C4-2B (cell line): Measurements from ENCODE around the gene ECHDC1.

ENCODE experiments used
- ZFX ChIP-seq: fragments of 450-650 bp; IDR thresholded peaks from 2 replicates; pipeline ENCODE4 v1.6.1; 2017
- TF ChIP-seq, protein P1 (sequence below): fragments of 450-650 bp; conservative IDR thresholded peaks from 2 replicates; pipeline ENCODE4 v1.5.1; 2017; ENCODE audit warnings: mild to moderate bottlenecking

DNA sequence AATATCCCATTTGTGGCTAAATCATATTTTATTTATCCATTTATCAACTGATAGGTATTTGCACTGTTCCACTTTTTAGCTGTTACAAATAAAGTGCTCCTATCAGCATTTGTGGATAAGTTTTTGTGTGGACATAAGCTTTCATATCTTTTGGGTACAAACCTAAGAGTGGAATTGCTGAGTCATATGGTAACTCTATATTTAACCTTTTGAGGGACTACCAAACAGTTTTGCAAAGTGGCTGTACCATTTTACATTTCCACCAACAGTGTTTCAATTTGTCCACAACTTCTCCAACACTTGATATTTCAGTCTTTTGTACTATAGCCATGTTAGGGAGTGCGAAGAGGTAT lies 23.6 kb upstream of the ECHDC1 start:
- TF ChIP-seq, protein P1, sequence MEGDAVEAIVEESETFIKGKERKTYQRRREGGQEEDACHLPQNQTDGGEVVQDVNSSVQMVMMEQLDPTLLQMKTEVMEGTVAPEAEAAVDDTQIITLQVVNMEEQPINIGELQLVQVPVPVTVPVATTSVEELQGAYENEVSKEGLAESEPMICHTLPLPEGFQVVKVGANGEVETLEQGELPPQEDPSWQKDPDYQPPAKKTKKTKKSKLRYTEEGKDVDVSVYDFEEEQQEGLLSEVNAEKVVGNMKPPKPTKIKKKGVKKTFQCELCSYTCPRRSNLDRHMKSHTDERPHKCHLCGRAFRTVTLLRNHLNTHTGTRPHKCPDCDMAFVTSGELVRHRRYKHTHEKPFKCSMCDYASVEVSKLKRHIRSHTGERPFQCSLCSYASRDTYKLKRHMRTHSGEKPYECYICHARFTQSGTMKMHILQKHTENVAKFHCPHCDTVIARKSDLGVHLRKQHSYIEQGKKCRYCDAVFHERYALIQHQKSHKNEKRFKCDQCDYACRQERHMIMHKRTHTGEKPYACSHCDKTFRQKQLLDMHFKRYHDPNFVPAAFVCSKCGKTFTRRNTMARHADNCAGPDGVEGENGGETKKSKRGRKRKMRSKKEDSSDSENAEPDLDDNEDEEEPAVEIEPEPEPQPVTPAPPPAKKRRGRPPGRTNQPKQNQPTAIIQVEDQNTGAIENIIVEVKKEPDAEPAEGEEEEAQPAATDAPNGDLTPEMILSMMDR: no peak
- no peak for TF ChIP-seq ZFX
